Dermis blood vessel endothelial cell (primary cell): ENCODE measurements around the gene SF3B5. TPM values are rescaled to one million over a fixed set of nuclear protein-coding genes. Genes with fewer than 3 reads are reported as not detected.
A peak's percentile ranks its signal among the peaks of the same experiment; 100 is the strongest.
"Not testable (repeated sequence)": the region's sequence is repeated elsewhere in the genome, so short reads cannot be mapped to it uniquely, and the experiment has no call there.

ENCODE experiments used
- DNase-seq: peaks from one replicate; pipeline ENCODE4 v3.0.0; 2010
- total RNA-seq: library from RNA; depleted of rRNA; stranded (reverse); fragments of >200 nt; gene quantifications from 2 replicates; pipeline ENCODE4 v1.2.3, GENCODE V29; 2014

The SF3B5 gene
- total RNA-seq, 1 donor from 2014 or later: 124 TPM

DNA sequence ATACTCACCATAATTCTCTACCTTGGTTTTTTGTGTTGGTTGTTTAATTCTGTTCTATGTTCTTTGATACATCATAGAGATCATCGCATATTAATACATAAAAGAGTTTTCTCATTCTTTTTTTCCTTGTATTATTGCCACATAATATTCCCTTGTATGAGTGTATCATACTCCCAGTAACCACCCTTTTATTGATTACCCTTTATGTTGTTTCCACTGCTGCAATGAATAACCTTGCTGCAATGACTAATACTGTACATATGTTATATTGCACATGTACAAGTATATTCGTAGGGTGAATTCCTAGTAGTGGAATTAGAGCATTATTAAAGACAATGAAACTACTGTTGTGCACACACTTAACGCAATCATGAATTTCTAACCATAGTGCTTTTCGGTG is 9.1 kb upstream of the SF3B5 start:
- peak; percentile 2 for DNase-seq

GRCh38 chr6:144103026-144103563 is 7.7 kb upstream of the SF3B5 start:
- DNase-seq: no peak

GRCh38 chr6:144098993-144099392 is 3.6 kb upstream of the SF3B5 start:
- DNase-seq: no peak

- no peak for DNase-seq
Observed at GRCh38 chr6:144094731-144095133, 641 bp downstream of the SF3B5 start.

DNA sequence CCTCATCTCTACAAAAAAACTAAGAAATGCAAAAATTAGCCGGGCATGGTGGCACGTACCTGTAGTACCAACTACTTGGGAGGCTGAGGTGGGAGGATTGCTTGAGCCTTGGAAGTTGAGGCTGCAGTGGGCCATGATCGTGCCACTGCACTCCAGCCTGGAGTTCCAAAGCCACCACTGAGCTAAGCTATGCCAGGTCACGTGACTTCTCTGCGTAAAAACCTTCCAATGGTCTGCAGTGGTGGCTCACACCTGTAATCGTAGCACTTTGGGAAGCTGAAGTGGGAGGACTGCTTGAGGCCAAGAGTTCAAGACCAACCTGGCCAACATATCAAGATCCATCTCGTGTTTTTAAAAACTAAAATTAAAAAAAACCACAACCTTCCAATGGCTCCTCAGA is 1.7 kb downstream of the SF3B5 start:
- DNase-seq: no peak

DNA sequence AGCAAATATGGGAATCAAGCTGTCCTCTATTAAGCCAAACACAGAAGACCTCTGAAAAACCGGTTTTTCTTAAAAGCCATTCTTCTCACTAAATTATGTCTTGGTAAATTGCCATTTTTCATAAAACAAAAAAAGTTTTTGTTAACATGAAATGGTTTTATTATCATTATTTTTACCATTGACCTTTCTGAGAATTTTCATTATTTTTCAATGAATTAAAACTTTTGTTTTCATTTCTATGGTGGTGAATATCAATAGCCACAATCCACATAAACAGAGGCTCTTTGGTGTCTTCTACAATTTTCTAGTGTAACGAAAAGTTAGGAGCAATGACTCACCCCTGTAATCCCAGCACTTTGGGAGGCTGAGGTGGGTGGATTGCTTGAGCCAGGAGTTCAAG is 2.1 kb downstream of the SF3B5 start:
- no peak for DNase-seq

DNA sequence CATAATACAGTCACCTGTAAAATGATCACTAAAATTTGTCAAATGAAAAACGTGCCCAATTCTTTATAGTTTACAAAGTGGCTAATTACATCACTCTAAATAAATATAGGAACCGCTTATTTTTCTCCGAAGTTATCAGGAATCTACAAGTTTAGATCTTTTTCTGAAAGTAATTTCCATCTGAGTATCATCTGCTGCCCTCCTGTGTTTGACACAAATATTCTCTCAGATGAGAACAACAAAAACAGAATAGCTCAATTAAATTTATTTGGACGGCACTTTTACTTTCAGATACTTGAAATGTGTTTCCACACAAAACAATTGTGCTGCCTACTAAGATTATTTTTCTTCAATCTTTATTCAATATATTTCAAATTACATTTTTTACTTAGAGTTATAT is 5.0 kb downstream of the SF3B5 start:
- no peak for DNase-seq

DNA sequence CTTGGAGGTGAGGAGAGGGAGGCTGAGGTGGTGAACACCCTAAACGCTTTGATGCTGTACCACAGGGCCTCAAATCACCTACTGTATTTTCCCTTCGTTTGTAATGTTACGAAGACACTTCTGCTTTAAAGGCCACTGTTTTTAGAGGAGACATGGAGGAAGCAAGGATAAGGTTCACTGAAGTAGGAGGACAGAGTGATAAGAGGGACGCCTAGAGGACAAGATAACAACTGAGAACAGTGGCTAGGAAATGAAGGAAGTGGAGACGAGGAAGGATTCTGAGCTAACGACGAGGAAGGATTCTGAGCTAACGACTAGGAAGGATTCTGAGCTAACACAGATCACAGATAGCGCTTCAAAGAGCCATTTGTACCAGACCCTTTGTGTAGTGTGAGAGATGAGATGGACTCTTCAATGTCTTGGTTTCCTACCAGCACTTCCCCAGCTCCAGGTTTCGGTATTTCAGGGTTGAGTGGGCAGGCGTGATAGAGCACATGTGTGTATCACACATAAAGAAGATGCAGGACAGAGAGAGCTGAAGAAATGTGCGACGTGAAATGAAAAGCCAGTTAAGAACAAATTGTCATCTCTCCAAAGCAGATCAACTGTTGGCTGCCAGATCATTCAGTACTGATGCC is 7.5 kb downstream of the SF3B5 start:
- DNase-seq: no peak

- DNase-seq: no peak
Observed at GRCh38 chr6:144086959-144087358, 8.4 kb downstream of the SF3B5 start.

DNA sequence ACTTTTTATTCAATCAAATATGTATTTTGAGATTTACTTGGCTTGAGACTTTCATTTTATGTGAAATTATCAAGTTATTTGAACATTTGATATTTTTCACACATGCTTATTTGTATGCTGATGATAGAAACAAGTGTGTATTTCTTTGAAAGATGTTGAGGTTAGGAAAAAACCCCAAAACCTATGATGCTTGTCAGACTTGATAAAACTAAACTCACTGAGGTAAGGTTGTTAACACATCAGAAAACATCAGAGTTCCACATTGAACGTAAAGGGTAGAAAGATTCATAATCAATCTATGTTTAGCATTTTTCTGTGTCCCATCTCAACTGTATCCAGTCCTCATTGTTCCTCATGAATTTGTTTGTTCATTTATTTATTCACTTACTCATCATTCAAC is 12.2 kb downstream of the SF3B5 start:
- DNase-seq: no peak

DNA sequence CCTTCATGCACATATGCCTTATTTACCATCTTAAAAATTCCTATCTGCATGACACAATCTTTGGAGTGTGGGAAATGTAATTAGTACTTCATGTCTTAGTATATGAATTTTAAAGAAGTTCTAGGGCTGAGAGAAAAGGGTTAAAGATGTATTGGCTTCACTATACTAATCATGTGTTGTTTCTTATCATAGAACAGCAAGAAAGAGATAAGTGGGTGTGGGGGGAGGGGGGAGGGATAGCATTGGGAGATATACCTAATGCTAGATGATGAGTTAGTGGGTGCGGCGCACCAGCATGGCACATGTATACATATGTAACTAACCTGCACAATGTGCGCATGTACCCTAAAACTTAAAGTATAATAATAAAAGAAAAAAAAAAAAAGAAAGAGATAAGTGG is 13.0 kb downstream of the SF3B5 start:
- DNase-seq: not testable (repeated sequence)

DNA sequence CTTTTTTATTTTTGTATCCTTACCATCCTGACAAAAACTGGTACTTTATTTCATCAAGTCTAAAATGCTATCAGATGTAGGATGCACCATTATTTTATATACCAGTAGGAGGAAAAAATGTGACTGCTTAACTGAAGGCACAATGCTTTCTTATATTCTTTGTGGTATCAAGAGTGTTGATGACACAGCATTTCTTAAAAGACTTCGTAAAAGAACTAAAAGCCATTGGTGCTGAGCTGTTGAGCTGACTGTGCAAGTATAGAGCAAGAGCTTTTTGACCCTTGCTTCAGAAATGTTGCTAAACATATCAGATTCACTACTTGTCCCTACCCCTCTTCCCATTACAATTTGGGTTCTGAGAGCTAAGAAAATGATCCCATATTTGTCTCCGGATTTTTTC is 17.5 kb downstream of the SF3B5 start:
- DNase-seq: no peak

GRCh38 chr6:144075875-144076274 is 19.5 kb downstream of the SF3B5 start:
- DNase-seq: no peak

DNA sequence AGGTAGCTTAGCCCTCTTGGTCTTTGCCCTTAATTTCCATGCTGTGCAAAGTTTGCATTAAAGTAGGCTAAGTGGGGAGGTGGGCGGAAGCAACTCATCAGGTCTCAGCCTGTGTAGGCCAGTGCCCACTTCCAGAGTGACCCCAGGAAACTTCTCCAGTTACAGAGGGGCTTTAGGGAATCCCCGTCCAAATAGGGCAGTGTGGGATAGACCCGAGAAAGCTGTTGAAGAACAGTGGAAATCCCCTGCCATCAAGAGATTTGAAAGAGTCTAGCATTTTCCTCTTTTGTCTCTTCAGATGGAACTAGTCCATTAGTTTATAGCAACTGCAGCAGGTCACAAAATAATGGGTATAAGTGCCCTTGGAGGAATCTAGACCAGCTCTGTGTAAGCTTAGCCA is 20.2 kb downstream of the SF3B5 start:
- DNase-seq: no peak

- DNase-seq: no peak
Observed at GRCh38 chr6:144073024-144073423, 22.3 kb downstream of the SF3B5 start.

- no peak for DNase-seq
Observed at GRCh38 chr6:144069506-144069905, 25.9 kb downstream of the SF3B5 start.

DNA sequence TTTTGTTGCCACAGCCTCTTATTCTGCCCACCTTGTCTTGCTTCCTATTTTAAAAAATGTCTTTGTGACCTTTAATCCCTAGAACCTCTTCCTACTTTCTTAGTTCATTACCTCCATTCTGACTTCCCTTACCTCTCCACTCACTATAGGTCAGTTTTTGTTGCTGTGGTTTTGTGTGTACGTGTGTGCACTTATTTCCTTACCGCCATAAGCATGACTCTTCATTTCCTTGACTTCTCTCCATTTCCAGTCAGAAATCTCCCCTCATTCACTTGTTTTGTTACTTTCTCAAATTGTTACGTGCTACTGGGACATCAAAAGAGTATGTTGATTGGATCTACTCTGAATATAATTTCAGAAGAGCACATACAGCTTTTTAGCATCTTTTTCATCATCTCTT is 26.6 kb downstream of the SF3B5 start:
- DNase-seq: no peak

DNA sequence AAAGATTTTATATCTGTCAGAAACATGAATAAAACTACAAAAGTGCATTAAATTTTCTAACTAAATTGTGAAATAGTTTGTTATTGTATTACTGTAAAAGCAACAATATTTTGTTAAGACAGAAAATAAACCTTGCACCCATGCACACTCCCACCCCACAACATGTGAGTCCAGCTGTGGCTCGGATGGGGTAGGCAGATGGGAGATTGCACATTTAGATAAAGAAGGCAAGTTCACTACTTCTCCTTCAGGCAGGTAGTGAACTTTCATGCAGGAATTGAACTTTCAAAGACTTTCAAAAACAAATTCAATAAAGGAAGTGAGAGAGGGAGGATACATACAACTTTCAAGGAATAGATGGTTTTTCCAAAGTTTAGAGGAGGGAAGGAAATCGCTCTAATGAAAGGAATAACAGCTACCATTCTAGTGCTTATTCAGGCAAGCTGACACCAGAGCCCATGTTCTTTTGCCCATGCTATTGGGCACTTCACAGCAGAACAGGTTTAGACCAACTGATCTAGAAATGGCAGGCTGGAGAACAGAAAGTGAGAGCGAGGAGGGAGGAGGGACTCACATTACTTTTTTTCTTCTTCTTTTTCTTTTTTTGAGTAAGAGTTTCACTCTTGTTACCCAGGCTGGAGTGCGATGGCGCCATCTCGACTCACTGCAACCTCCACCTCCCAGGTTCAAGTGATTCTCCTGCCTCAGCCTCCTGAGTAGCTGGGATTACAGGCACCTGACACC is 28.5 kb downstream of the SF3B5 start:
- no peak for DNase-seq

DNA sequence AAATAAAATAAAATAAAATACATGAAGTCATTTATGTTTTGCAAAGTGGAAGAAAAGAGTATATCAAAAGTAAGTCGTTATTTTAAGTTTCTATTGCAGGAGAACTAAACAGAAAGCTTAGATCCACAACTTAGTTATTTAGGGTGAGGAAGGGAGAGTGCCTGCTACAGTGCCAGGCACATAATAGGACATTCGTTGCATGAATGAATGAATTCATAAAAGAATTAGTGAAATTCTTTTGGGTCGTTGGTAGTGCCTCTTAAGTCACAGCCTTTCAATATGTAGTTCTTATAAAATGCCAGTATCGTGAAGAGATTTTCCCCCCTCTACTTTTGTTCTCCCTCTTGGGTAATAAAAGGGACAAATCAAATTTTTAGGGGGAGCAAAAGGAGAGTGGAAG is 29.1 kb downstream of the SF3B5 start:
- DNase-seq: no peak

DNA sequence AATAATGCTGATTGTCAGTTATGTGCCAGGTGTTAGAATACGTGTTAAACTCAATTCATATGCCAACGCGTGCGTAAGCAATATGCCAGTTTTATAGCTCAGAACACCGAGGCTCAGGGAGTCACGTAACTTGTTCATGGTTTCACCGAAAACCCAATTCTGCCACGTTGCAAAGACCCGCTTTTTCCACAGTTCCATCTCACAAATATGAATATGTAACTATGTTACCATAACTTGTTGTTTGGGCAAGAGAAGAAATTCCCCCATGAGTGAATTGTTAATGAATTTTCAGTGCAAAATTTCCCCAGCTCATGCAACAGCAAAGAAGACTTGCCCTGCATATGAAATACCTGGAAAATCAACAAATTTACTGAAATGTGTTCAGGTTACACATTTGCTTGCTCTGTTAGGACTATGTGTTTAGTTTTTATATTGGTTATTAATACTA is 30.1 kb downstream of the SF3B5 start:
- no peak for DNase-seq

DNA sequence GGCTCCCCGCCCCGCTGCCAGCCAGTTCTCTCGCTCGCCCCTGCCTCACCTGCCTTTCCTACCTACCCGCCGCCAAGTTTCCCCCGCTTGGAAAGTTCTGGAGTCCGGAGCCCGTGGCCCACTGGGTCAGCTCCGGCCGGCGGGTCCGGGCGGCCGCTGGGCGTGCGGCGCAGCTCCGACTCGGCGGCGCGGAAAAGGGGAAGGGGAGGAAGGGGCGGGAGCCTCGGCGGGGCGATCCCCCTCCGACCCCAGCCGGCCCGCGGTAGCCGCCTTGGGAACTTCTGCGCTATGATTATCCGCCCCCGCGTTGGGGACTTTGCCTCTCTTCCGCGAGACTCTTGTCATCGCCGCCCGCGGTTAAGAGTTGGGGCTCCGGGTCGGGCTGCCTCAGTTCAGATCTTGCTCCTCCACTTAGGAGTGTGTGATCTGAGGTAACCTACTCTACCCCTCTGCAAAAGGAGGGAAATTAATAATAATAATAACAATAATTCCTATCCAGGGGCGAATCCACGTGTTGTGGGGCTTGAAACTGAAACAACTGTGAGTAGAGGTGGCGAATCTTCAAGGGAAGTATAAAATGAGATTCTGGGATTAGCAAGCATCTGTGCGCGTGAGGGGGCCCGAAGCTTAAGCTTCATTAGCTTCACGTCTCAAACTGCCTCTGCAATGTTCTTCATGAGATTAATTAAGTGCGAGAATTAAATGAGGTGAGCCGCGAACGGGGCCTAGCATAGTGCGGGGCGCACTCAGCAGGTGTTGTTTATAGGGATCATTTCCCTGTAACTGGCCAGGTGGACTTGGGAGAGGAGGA is 30.8 kb downstream of the SF3B5 start:
- peak; percentile 13 for DNase-seq

DNA sequence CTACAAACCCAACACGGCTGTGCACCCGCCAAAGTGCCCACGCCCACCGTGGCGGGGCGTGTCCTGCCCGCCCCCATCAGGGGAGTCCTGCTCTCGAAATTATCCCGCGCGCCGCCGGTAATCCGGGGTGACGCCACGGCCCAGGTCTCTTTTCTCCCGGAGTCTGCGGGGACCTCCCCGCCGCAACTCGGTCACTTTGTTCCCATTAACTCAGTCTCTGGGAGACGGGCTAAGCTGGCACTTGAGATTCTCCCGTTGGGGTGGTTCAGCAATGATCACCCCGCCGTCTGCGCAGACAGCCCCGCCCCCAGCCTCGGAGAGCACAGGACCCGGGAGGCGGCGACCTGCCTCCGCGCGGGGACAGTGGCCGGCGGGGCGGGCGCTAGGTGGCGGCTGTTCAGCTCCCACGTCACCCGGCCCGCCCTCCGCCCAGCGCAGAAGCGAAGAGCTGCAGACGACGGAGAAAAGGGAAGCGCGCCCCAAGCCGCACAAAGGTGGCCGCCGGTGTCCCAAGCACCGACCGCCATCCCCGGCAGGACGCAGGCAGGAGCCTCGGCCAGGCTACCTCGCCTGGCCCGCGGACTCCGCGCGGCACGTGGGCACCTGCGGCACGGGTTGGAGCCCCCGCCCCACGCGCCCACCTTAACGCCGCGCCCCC is 31.5 kb downstream of the SF3B5 start:
- peak; percentile 42 for DNase-seq

GRCh38 chr6:144063246-144063743 is 32.1 kb downstream of the SF3B5 start:
- no peak for DNase-seq
